HG02870 (cell line): ENCODE results near the gene NAMPT.
A peak's percentile ranks its signal among the peaks of the same experiment; 100 is the strongest.

Experiments used
- ATAC-seq: cut with Tn5 transposase; IDR thresholded peaks from one replicate; pipeline ENCODE4 v1.9.1; 2021; ENCODE audit warnings: mild to moderate bottlenecking, moderate library complexity; ENCODE audit not compliant: unreplicated experiment

The NAMPT gene

GRCh38 chr7:106277976-106278375 lies 6.8 kb downstream of the NAMPT start:
- ATAC-seq = no peak

- no peak for ATAC-seq
These were observed 8.3 kb downstream of the NAMPT start for GRCh38 chr7:106276513-106276912.

- peak; percentile 75 for ATAC-seq
These were observed 11.6 kb downstream of the NAMPT start for GRCh38 chr7:106273009-106273668.

GRCh38 chr7:106270122-106270977 lies 14.4 kb downstream of the NAMPT start:
- ATAC-seq = no peak

GRCh38 chr7:106269254-106269961 lies 15.4 kb downstream of the NAMPT start:
- no peak for ATAC-seq

- no peak for ATAC-seq
These were observed 19.6 kb downstream of the NAMPT start for GRCh38 chr7:106265133-106265532.

- no peak for ATAC-seq
These were observed 22.4 kb downstream of the NAMPT start for GRCh38 chr7:106262221-106262881.

- peak; percentile 66 for ATAC-seq
These were observed 24.6 kb downstream of the NAMPT start for GRCh38 chr7:106260136-106260561.

GRCh38 chr7:106258789-106259188 lies 26.0 kb downstream of the NAMPT start:
- no peak for ATAC-seq

- no peak for ATAC-seq
These were observed 27.0 kb downstream of the NAMPT start for GRCh38 chr7:106257752-106258151.

GRCh38 chr7:106256144-106256543 lies 28.6 kb downstream of the NAMPT start:
- ATAC-seq = no peak

- ATAC-seq = peak; percentile 65
These were observed 29.5 kb downstream of the NAMPT start for GRCh38 chr7:106255246-106255645.

GRCh38 chr7:106254525-106255116 lies 30.2 kb downstream of the NAMPT start:
- ATAC-seq = no peak

GRCh38 chr7:106252568-106252967 lies 32.2 kb downstream of the NAMPT start:
- no peak for ATAC-seq

- ATAC-seq = no peak
These were observed 35.3 kb downstream of the NAMPT start for GRCh38 chr7:106249488-106249887.

- no peak for ATAC-seq
These were observed 36.2 kb downstream of the NAMPT start for GRCh38 chr7:106248600-106248999.

GRCh38 chr7:106247841-106248240 lies 36.9 kb downstream of the NAMPT start:
- no peak for ATAC-seq

GRCh38 chr7:106246902-106247711 lies 37.7 kb downstream of the NAMPT start:
- no peak for ATAC-seq

GRCh38 chr7:106243893-106244292 lies 40.9 kb downstream of the NAMPT start:
- ATAC-seq = no peak

- ATAC-seq = no peak
These were observed 45.4 kb downstream of the NAMPT start for GRCh38 chr7:106239406-106239805.
